AG04449 (cell line): ENCODE results near the gene IQCF6.

Source experiments
- CTCF ChIA-PET: fragments of 350-600 bp; formaldehyde crosslinking; extraction: SDS; loops from one replicate; lab custom pipeline; 2021; ENCODE audit warnings: antibody characterized with exemption; lab: Yijun Ruan, JAX
- POLR2A ChIA-PET: fragments of 400-600, 350-600 bp; formaldehyde crosslinking; extraction: SDS; loops from one replicate; lab custom pipeline; 2020; ENCODE audit warnings: antibody characterized with exemption, inconsistent platforms; lab: Yijun Ruan, JAX
- DNase-seq: peaks from one replicate; pipeline ENCODE4 v3.0.0-alpha.2; 2010; ENCODE audit warnings: low read depth, low spot score
- H3K4me3 ChIP-seq: 2 replicates; pipeline ENCODE4 v1.5.1; 2011; ENCODE audit warnings: low read depth, mild to moderate bottlenecking, control low read depth, low read length
- TF ChIP-seq, protein P1 (sequence below): IDR thresholded peaks from one replicate; pipeline ENCODE4 v1.5.1; 2011; ENCODE audit warnings: mild to moderate bottlenecking, moderate library complexity, low read length, control low read depth, inconsistent platforms; ENCODE audit not compliant: insufficient read depth; ENCODE audit errors: missing control alignments

The IQCF6 gene

DNA sequence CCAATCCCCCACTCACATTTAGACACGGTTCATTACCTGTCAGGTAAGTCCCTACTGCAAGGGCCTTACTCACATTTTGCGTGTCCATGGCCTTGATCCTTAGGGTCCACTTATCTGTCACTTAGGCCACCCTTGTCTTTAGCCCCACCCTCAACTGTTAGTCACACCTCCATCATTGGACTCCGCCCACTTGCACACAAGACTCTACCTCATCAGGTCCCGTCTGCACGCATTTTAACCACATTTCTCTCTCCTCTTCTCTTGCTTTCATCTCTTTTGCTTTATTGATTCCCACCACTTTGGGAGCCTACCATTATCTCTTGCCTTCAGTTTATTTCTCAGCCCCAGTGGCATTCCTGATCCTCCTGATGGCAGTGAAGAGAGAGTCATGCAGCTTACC is at the start of gene IQCF6:
Gene IQCF6 (minus strand): TSS at position 101 of the 400 bp plus-strand sequence. CDS start 13 bp downstream, at position 88.
- no peak for DNase-seq
- ChIA-PET POLR2A (no interaction called here), CTCF (no interaction called here)
- no peak within 1 kb of the TSS for H3K4me3 ChIP-seq
- TF ChIP-seq, protein P1, sequence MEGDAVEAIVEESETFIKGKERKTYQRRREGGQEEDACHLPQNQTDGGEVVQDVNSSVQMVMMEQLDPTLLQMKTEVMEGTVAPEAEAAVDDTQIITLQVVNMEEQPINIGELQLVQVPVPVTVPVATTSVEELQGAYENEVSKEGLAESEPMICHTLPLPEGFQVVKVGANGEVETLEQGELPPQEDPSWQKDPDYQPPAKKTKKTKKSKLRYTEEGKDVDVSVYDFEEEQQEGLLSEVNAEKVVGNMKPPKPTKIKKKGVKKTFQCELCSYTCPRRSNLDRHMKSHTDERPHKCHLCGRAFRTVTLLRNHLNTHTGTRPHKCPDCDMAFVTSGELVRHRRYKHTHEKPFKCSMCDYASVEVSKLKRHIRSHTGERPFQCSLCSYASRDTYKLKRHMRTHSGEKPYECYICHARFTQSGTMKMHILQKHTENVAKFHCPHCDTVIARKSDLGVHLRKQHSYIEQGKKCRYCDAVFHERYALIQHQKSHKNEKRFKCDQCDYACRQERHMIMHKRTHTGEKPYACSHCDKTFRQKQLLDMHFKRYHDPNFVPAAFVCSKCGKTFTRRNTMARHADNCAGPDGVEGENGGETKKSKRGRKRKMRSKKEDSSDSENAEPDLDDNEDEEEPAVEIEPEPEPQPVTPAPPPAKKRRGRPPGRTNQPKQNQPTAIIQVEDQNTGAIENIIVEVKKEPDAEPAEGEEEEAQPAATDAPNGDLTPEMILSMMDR = no peak

DNA sequence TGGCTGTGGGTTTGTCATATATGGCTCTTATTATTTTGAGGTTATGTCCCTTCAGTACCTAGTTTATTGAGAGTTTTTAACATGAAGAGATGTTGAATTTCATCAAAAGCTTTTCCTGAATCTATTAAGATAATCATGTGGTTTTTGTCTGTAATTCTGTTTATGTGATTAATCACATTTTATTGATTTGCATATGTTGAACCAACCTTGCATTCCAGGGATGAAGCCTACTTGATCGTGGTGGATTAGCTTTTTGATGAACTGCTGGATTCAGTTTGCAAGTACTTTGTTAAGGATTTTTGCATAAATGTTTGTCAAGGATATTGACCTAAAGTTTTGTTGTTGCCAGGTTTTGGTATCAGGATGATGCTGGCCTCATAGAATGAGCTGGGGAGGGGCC is 49.3 kb upstream of the IQCF6 start:
- H3K4me3 ChIP-seq = no peak overlapping the region
- ChIA-PET CTCF (no interaction called here), POLR2A (no interaction called here)
- no peak for DNase-seq
- TF ChIP-seq, protein P1 = no peak

DNA sequence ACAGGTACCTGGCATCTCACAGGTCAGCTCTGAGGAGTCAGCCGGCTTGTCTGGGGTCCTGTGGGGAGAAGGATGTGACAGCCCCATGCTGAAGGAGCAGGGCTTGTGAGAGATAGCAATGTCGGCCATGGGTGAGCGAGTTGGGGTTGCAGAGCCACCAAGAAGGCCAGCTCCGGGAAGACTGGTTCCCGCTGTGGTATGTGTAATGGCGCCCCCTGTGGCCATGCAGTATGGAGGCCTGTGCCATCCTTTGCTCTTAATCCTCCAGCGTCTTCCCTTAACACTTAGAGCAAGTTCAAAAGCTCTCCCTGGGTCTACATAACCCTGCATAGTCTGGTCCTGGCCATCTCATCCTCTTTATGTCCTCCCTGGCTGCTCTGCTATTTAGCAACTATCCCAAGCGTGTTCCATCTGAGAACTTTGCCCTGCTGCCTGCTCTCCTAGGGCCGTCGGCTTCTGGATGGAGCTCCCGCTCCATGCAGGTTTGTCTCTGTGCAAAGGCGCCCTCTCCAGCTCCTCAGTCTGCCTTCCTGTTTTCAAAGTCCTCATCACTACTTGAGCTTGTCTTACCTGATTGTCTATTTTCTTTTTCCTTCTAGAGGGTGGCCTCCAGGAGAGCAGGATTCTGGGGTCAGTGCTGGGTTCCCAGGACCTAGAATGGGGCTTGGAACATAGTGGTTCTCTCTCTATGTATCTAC is 40.8 kb upstream of the IQCF6 start:
- H3K4me3 ChIP-seq = no peak overlapping the region
- TF ChIP-seq, protein P1 = no peak
- DNase-seq = no peak
- ChIA-PET CTCF (interaction anchor here (2.3 kb wide), 1 partner anchor 20 kb away, joined by 7 read pairs; no protein-coding TSS in a partner anchor), POLR2A (no interaction called here)

DNA sequence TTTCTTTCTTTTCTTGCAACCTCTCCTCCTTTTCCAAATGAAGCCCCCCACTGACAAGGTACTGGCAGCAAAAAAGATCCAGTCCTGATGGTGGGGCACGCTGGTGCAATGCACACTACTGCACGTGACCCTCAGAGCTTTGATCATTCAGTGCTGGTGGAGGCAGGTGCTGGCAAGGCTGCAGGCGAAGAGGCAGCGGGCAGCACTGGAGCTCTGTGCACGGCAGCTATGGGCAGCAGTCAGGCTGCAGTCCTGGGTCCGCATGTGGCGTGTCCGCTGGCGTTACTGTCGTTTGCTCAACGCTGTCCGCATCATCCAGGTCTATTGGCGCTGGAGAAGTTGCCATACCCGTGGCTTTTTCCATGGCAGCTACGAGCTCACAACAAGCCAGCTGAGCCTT is 40.1 kb upstream of the IQCF6 start:
- TF ChIP-seq, protein P1 = no peak
- ChIA-PET CTCF (interaction anchor here (2.3 kb wide), 1 partner anchor 19 kb away, joined by 7 read pairs; no protein-coding TSS in a partner anchor), POLR2A (no interaction called here)
- DNase-seq = no peak
- no peak overlapping the region for H3K4me3 ChIP-seq

DNA sequence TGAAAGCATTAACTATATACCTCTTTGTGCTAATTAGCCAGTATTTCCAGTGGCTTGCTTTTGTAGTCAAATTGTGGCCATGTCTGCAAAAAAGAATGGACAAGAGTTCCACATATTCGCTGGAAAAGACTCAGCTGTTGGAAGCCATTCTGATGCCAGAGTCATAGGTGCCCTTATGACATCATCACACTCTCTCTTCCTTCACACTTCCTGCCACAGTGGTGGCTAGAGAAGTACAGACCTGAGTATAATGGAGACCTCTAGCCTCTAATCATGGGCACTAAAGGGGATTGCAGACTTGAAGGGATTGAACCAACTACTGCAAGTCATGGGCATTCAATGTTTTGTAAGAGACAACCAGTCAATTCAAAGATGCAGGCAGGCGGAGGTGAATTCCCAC is 38.3 kb upstream of the IQCF6 start:
- no peak overlapping the region for H3K4me3 ChIP-seq
- no peak for DNase-seq
- ChIA-PET CTCF (no interaction called here), POLR2A (no interaction called here)
- TF ChIP-seq, protein P1 = no peak

DNA sequence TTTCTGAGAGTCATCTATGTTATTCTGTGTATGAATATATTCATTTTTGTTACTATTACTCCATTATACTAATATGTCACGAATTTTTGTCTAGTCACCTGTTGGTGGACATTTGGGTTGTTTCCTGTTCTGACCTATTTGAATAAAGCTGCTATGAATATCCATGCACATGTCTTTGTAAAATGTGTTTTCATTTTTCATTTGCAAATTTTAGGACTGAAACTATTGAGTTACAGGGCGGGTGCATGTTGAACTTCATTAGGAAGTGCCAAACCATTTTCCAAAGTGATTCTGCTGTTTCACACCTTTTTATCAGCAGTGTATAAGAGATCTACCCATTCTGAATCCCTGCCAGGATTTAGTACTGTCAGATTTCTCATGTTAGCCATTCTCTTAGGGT is 37.7 kb upstream of the IQCF6 start:
- H3K4me3 ChIP-seq = no peak overlapping the region
- ChIA-PET POLR2A (no interaction called here), CTCF (no interaction called here)
- no peak for DNase-seq
- TF ChIP-seq, protein P1 = no peak
